ENCODE results near the gene ZKSCAN8.

ZKSCAN8 gene

DNA sequence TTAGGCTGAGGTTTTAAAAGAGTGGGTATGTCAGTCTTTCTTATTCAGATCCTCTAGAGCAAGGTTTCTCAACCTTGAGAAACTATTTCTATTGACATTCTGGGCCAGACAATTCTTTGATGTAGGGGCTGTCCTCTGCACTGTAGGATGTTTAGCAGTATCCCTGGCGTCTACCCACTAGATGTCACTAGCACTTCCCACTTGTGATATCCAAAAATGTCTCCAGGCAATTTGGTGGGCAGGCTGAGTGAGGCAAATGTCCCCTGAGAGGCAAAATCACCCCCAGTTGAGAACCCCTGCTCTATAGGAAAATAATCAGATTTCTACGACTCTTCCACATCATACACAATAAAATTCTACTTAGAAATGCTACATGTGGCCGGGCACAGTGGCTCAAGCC is 7.7 kb upstream of the ZKSCAN8 start:
- H3K9me3 ChIP-seq (ENCODE audit: control insufficient read depth, insufficient read depth, low read length): no peaks in the 10 kb centered on the region
- no peak overlapping the region for H3K27ac ChIP-seq (ENCODE audit: low read depth, low read length)
- no peak for TF ChIP-seq EZH2phosphoT487 (IDR thresholded peaks at IDR 0.05; ENCODE audit: borderline replicate concordance, low read length)
- TF ChIP-seq, protein P1, sequence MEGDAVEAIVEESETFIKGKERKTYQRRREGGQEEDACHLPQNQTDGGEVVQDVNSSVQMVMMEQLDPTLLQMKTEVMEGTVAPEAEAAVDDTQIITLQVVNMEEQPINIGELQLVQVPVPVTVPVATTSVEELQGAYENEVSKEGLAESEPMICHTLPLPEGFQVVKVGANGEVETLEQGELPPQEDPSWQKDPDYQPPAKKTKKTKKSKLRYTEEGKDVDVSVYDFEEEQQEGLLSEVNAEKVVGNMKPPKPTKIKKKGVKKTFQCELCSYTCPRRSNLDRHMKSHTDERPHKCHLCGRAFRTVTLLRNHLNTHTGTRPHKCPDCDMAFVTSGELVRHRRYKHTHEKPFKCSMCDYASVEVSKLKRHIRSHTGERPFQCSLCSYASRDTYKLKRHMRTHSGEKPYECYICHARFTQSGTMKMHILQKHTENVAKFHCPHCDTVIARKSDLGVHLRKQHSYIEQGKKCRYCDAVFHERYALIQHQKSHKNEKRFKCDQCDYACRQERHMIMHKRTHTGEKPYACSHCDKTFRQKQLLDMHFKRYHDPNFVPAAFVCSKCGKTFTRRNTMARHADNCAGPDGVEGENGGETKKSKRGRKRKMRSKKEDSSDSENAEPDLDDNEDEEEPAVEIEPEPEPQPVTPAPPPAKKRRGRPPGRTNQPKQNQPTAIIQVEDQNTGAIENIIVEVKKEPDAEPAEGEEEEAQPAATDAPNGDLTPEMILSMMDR (IDR thresholded peaks at IDR 0.05; ENCODE audit: low read depth, low read length, poor library complexity, severe bottlenecking): peak; percentile 63
- H3K4me2 ChIP-seq (ENCODE audit: low read length): peak overlapping the region; percentile 23; the same call in 1 of the 2 replicates
- no peak overlapping the region for H3K4me3 ChIP-seq (ENCODE audit: low read length)
- H3K27me3 ChIP-seq (ENCODE audit: control insufficient read depth, low read length): no peaks in the 10 kb centered on the region
- peaks cover 86% of the 10 kb centered on the region for H3K79me2 ChIP-seq (ENCODE audit: control insufficient read depth, low read length)
- H3K9me2 ChIP-seq (replicated peaks; ENCODE audit: control insufficient read depth, low read length): no peaks in the 10 kb centered on the region
- peaks cover 7% of the 10 kb centered on the region for H3F3A ChIP-seq (ENCODE audit: control insufficient read depth, insufficient read depth)
- peaks cover 35% of the 10 kb centered on the region for H3K4me1 ChIP-seq (ENCODE audit: control insufficient read depth, low read length)
- H3K36me3 ChIP-seq (ENCODE audit: control insufficient read depth, low read length): peaks cover 66% of the 10 kb centered on the region
- peaks cover 7% of the 10 kb centered on the region; the same call in 1 of the 2 replicates for H4K20me1 ChIP-seq (ENCODE audit: control insufficient read depth, insufficient read depth, low read depth, low read length)

DNA sequence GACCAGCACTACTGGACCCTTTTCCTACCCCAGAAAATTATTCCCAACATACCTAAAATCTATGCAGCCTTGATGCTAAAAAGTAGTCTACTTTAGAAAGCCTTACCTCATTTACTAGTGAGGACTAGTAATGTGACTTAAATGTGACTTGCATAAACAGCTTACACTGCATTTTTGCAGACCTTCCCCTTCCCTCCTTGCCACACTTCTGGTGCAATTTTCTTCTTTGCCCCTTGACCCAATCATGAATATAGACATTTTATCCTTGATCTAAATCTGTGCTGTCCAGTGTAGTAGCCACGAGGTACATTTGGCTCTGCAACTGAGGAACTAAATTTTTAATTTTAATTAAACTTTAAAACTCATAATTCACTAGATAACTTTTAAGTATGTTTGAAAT is 7.0 kb upstream of the ZKSCAN8 start:
- Histone ChIP-seq H3K79me2 (ENCODE audit: control insufficient read depth, low read length) (peaks cover 79% of the 10 kb centered on the region), H3K27me3 (ENCODE audit: control insufficient read depth, low read length) (no peaks in the 10 kb centered on the region), H3K9me2 (replicated peaks; ENCODE audit: control insufficient read depth, low read length) (no peaks in the 10 kb centered on the region), H3K4me3 (ENCODE audit: low read length) (no peak overlapping the region), H3K4me2 (ENCODE audit: low read length) (0 out of 2 replicates have a peak overlapping the region, but pooled peaks have one; percentile 30), H3K36me3 (ENCODE audit: control insufficient read depth, low read length) (peaks cover 59% of the 10 kb centered on the region), H3K9me3 (ENCODE audit: control insufficient read depth, insufficient read depth, low read length) (no peaks in the 10 kb centered on the region), H3K4me1 (ENCODE audit: control insufficient read depth, low read length) (peaks cover 35% of the 10 kb centered on the region), H4K20me1 (ENCODE audit: control insufficient read depth, insufficient read depth, low read depth, low read length) (peaks cover 7% of the 10 kb centered on the region; the same call in 1 of the 2 replicates), H3K27ac (ENCODE audit: low read depth, low read length) (no peak overlapping the region), H3F3A (ENCODE audit: control insufficient read depth, insufficient read depth) (peaks cover 14% of the 10 kb centered on the region)
- no peak for TF ChIP-seq EZH2phosphoT487 (IDR thresholded peaks at IDR 0.05; ENCODE audit: borderline replicate concordance, low read length)
- TF ChIP-seq, protein P1 (IDR thresholded peaks at IDR 0.05; ENCODE audit: low read depth, low read length, poor library complexity, severe bottlenecking): no peak

DNA sequence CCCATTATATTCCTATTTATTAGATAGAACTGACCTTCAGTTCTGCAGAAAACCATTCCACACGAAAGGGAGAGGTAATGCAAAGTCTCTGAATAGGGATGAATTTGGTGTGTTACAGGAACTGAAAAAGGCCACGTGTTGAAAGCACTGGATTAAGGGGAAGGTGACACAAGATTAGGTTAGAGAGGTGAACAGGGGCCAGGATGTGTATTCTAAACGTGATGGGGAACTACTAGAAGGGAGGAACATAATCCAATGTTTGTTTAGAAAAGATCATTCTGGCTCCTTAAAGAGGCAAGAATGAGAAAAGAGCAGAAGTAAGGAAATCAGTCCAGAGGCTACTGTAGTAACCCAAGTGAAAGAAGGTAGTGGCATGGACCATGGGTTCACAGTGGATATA is 6.3 kb upstream of the ZKSCAN8 start:
- H4K20me1 ChIP-seq (ENCODE audit: control insufficient read depth, insufficient read depth, low read depth, low read length): peaks cover 7% of the 10 kb centered on the region; the same call in 1 of the 2 replicates
- no peak for TF ChIP-seq EZH2phosphoT487 (IDR thresholded peaks at IDR 0.05; ENCODE audit: borderline replicate concordance, low read length)
- TF ChIP-seq, protein P1 (IDR thresholded peaks at IDR 0.05; ENCODE audit: low read depth, low read length, poor library complexity, severe bottlenecking): no peak
- no peaks in the 10 kb centered on the region for H3K9me3 ChIP-seq (ENCODE audit: control insufficient read depth, insufficient read depth, low read length)
- H3F3A ChIP-seq (ENCODE audit: control insufficient read depth, insufficient read depth): peaks cover 15% of the 10 kb centered on the region
- peak overlapping the region; percentile 93 for H3K4me3 ChIP-seq (ENCODE audit: low read length)
- peaks cover 40% of the 10 kb centered on the region for H3K4me1 ChIP-seq (ENCODE audit: control insufficient read depth, low read length)
- peak overlapping the region; percentile 82; the same call in 1 of the 2 replicates for H3K27ac ChIP-seq (ENCODE audit: low read depth, low read length)
- peaks cover 53% of the 10 kb centered on the region for H3K36me3 ChIP-seq (ENCODE audit: control insufficient read depth, low read length)
- no peaks in the 10 kb centered on the region for H3K27me3 ChIP-seq (ENCODE audit: control insufficient read depth, low read length)
- H3K79me2 ChIP-seq (ENCODE audit: control insufficient read depth, low read length): peaks cover 72% of the 10 kb centered on the region
- H3K9me2 ChIP-seq (replicated peaks; ENCODE audit: control insufficient read depth, low read length): no peaks in the 10 kb centered on the region
- H3K4me2 ChIP-seq (ENCODE audit: low read length): peak overlapping the region; percentile 79

Data from DOHH2 (cell line).